GM23248 (cell line): ENCODE results near the gene MYH9. TPM values are rescaled to one million over a fixed set of nuclear protein-coding genes. Genes with fewer than 3 reads are reported as not detected.
"Not testable (repeated sequence)": the region's sequence is repeated elsewhere in the genome, so short reads cannot be mapped to it uniquely, and the experiment has no call there.

Experiments used
- DNase-seq: peaks from one replicate; pipeline ENCODE4 v3.0.0-alpha.2; 2015
- H2AFZ ChIP-seq: fragments of 200-600 bp; sonication (generic); 2 replicates; pipeline ENCODE4 v1.6.1; 2016; ENCODE audit warnings: antibody characterized with exemption
- H3F3A ChIP-seq: fragments of 200-600 bp; sonication (generic); 2 replicates; pipeline ENCODE4 v1.6.1; 2016; ENCODE audit warnings: mild to moderate bottlenecking, antibody characterized with exemption, mixed run types; ENCODE audit not compliant: insufficient read depth
- H3K27ac ChIP-seq: fragments of 200-600 bp; sonication (generic); 2 replicates; pipeline ENCODE4 v1.5.1; 2016; ENCODE audit warnings: mild to moderate bottlenecking
- H3K27me3 ChIP-seq: fragments of 200-600 bp; sonication (generic); replicated peaks from 2 replicates; pipeline ENCODE4 v1.6.1; 2016; ENCODE audit warnings: mild to moderate bottlenecking; ENCODE audit not compliant: insufficient read depth
- H3K36me3 ChIP-seq: fragments of 200-600 bp; sonication (generic); 2 replicates; pipeline ENCODE4 v1.6.1; 2016; ENCODE audit warnings: low read depth, mild to moderate bottlenecking
- H3K4me1 ChIP-seq: fragments of 200-600 bp; sonication (generic); 2 replicates; pipeline ENCODE4 v1.6.1; 2016; ENCODE audit warnings: mild to moderate bottlenecking; ENCODE audit not compliant: insufficient read depth
- H3K4me2 ChIP-seq: fragments of 200-600 bp; sonication (generic); one replicate; pipeline ENCODE4 v1.6.1; 2016; ENCODE audit warnings: mild to moderate bottlenecking; ENCODE audit not compliant: unreplicated experiment
- H3K4me3 ChIP-seq: fragments of 200-600 bp; sonication (generic); 2 replicates; pipeline ENCODE4 v1.5.1; 2016; ENCODE audit warnings: mild to moderate bottlenecking
- H3K79me2 ChIP-seq: fragments of 200-600 bp; sonication (generic); 2 replicates; pipeline ENCODE4 v1.6.1; 2016; ENCODE audit warnings: mild to moderate bottlenecking; ENCODE audit not compliant: insufficient read depth
- H3K9ac ChIP-seq: fragments of 200-600 bp; sonication (generic); 2 replicates; pipeline ENCODE4 v1.6.1; 2016; ENCODE audit warnings: mild to moderate bottlenecking
- H3K9me2 ChIP-seq: fragments of 200-600 bp; sonication (generic); 2 replicates; pipeline ENCODE4 v1.6.1; 2016; ENCODE audit warnings: mixed run types, mild to moderate bottlenecking, moderate library complexity; ENCODE audit not compliant: insufficient read depth
- H3K9me3 ChIP-seq: fragments of 200-600 bp; sonication (generic); one replicate; pipeline ENCODE4 v1.6.1; 2017; ENCODE audit warnings: low read depth
- H4K20me1 ChIP-seq: fragments of 200-600 bp; sonication (generic); 2 replicates; pipeline ENCODE4 v1.6.0; 2016; ENCODE audit not compliant: insufficient read depth
- EZH2 ChIP-seq: fragments of 200-600 bp; sonication (generic); IDR thresholded peaks from 2 replicates; pipeline ENCODE4 v1.6.1; 2018; ENCODE audit warnings: antibody characterized with exemption, mild to moderate bottlenecking; ENCODE audit not compliant: insufficient read depth, poor library complexity, severe bottlenecking
- EZH2phosphoT487 ChIP-seq: fragments of 200-600 bp; sonication (generic); IDR thresholded peaks from 2 replicates; pipeline ENCODE4 v1.6.1; 2018; ENCODE audit warnings: antibody characterized with exemption, moderate library complexity, mild to moderate bottlenecking, low read depth; ENCODE audit not compliant: insufficient read depth
- whole genome bisulfite sequencing, 2 experiments: methylation state at CpG; one replicate each; pipeline ENCODE4 v1.1.6; 2015 to 2017; ENCODE audit warnings: low lambda C conversion rate in 2 of 2, low coverage in 1 of 2; ENCODE audit errors: missing lambda C conversion rate in 2 of 2; 5-methylcytosine and 5-hydroxymethylcytosine counted together
- in situ Hi-C: fragments of 300-500 bp; cut with MboI; formaldehyde crosslinking; loops from 2 replicates; pipeline ENCODE4 v1.15.0; 2020
- polyA plus RNA-seq: library from polyadenylated mRNA; unstranded; fragments of >200 nt; fragmentation: Nextera tagmentation; extraction: Ambion mirVana; gene quantifications from 2 replicates; pipeline ENCODE4 v1.2.1, GENCODE V29; 2016
- total RNA-seq: library from RNA; depleted of rRNA; stranded (reverse); fragments of >200 nt; shearing (Covaris generic); gene quantifications from 2 replicates; pipeline ENCODE4 v1.2.3, GENCODE V29; 2014

Gene MYH9
- total and polyA plus RNA-seq, 2 experiments from 2014 or later = 287 to 420 TPM

DNA sequence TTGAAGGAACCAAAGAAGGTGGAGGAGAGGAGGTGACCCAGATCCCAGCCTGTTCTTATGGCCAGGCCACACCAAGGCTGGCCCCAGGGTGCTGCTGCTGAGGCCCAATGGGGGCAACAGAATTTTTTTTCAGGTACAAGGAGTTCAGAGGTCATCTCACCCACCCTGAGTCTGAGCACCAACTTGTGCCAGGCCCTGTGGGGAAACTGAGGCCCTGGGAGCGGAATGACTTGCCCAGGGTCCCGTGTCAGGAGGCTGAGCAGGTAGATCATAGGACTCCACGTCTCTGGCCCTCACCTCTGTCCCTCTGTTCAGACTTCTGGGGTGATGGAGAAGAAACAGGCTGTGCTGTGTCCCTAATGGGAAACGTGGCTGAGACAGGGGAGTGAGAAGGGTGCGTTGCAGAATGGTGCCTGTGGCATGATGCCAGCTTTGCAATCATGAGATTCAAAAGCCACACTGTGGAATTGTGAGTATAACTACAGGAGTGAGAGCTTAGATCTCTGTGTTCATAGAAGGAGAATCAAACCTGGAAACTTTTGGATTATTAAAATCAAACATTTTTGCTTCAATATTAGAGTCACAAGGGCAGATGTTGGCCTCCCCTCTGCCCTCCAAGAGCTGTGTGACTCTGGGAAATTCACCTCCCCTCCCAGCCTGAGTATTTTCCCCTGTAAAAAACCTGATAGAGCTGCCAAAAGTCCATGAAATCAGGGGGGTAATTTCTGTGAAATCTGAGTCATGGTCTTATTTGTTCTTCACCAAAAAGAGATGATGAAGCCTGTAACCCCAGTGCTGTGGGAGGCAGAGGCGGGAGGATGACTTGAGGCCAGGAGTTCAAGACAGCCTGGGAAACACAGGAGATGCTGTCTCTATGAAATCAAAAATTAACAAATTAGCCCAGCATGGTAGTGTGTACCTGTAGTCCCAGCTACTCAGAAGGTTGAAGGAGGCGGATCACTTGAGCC is 134.0 kb downstream of the MYH9 start:
- Histone ChIP-seq H3K4me3 (peak overlapping the region; percentile 82), H3K4me1 (peaks cover 19% of the 10 kb centered on the region), H3K36me3 (no peaks in the 10 kb centered on the region), H3K4me2 (peak overlapping the region; percentile 99), H3K9me3 (no peaks in the 10 kb centered on the region), H3K27me3 (no peaks in the 10 kb centered on the region), H4K20me1 (no peaks in the 10 kb centered on the region), H3K79me2 (no peaks in the 10 kb centered on the region), H3K9me2 (no peaks in the 10 kb centered on the region), H3F3A (peaks cover 5% of the 10 kb centered on the region; the same call in 1 of the 2 replicates), H3K9ac (peak overlapping the region; percentile 76), H2AFZ (peak overlapping the region; percentile 96), H3K27ac (peak overlapping the region; percentile 14; the same call in 1 of the 2 replicates)
- WGBS, 2 experiments = 71 to 74% methylated on average over 7 of the region's 7 CpGs
- no peak for TF ChIP-seq EZH2
- no peak for TF ChIP-seq EZH2phosphoT487
- DNase-seq = peak; percentile 48
- in situ Hi-C loops = no loop called here

DNA sequence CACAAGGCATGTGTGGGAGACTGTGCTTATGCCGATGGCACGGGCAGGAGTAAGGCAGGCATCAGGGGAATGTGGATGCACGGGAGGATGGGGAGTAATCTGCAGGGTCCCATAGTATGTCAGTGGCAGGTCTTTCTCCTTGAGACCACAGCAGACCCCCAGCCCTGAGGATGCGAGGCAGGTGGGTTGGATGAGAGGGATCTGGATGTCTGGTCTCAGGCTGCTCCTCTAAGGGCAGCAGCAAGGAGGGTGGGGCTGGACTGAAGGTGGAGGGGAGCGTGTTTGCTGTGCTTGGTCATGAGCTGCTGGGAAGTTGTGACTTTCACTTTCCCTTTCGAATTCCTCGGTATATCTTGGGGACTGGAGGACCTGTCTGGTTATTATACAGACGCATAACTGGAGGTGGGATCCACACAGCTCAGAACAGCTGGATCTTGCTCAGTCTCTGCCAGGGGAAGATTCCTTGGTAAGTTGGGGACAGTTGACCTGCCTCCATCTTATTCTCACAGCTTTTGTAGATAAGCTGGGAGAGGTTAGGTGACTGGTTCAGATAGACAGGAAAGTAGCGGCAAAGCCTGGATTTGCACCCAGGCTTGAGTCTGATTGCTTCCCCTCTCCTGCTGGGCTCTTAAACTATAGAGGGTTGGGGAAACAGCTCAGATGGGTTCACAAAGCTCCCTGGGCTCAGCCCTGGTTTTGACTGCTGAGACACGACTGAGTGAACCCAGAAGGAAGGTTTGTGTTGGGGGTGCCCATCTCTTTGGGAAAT is 134.8 kb downstream of the MYH9 start, which contains the start of gene APOL1:
Gene APOL1, plus strand, starts transcription at position 380 of the 769 bp plus-strand sequence. CDS start 1,823 bp downstream, outside the sequence.
- Histone ChIP-seq H3K79me2 (no peaks in the 10 kb centered on the region), H4K20me1 (no peaks in the 10 kb centered on the region), H3K9ac (peak within 1 kb of the TSS; percentile 76), H3K36me3 (no peaks in the 10 kb centered on the region), H3K4me1 (peaks cover 19% of the 10 kb centered on the region), H3K27me3 (no peaks in the 10 kb centered on the region), H2AFZ (peak within 1 kb of the TSS; percentile 96), H3K4me2 (peak within 1 kb of the TSS; percentile 99), H3F3A (peaks cover 5% of the 10 kb centered on the region; the same call in 1 of the 2 replicates), H3K27ac (peak within 1 kb of the TSS; percentile 14; the same call in 1 of the 2 replicates), H3K4me3 (peak within 1 kb of the TSS; percentile 82), H3K9me3 (no peaks in the 10 kb centered on the region), H3K9me2 (no peaks in the 10 kb centered on the region)
- no peak for TF ChIP-seq EZH2phosphoT487
- no peak for TF ChIP-seq EZH2
- 46 to 50% methylated on average over 10 of the region's 10 CpGs for WGBS, 2 experiments
- in situ Hi-C loops = no loop called here
- DNase-seq = peak; percentile 77

DNA sequence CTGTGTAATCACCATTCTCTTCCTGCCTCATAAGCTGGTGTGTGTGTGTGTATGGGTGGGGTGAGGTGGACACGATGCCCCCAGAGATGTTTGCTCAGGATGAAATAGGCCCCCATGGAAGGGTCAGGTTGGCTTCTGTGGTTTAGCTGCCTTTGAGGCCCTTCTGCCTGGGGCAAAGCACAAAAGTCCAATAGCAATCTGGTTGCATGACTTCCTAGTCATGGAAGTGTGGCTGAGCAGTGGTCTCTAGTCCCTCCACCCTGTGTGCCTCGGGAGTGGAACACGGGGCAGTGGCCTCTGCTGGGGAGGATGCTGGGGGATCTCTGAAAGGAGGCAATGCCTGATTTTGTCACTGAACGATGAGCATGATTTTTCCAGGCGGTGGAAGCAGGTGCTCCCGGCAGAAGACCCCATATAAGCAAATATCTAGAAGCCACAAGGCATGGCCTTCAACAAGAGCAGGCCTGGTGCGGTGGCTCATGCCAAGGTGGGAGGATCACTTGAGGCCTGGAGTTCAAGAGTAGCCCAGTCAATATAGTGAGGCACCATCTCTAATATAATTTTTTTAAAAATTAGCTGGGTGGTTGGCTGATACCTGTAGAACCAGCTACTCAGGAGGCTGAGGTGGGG is 135.7 kb downstream of the MYH9 start:
- H3K27me3 ChIP-seq, H3K9me2 ChIP-seq: not testable (repeated sequence)
- 92 to 98% methylated on average over 5 to 7 of the region's 7 CpGs for WGBS, 2 experiments

DNA sequence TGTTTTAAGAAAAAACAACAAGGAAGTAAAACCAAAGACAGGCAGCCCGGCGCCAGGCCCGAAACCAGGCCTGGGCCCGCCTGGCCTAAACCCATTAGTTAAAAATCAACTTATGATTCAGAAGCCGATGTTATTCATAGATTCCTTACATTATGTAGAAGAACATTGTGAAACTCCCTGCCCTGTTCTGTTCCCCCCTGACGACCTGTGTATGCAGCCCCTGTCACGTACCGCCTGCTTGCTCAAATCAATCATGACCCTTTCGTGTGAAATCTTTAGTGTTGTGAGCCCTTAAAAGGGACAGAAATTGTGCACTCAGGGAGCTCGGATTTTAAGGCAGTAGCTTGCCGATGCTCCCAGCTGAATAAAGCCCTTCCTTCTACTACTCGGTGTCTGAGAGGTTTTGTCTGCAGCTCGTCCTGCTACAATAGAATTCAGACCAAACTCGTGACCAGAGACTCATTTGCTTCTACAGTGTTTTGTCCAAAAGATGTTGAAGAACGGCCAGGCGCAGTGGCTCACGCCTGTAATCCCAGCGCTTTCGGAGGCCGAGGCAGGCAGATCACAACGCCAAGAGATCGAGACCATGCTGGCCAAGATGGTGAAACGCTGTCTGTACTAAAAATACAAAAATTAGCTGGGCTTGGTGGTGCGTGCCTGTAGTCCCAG is 137.3 kb downstream of the MYH9 start:
- H3K9ac ChIP-seq, H3F3A ChIP-seq, H3K9me2 ChIP-seq, H2AFZ ChIP-seq, H3K9me3 ChIP-seq, H3K27me3 ChIP-seq, H3K27ac ChIP-seq, H3K4me3 ChIP-seq, H3K79me2 ChIP-seq, H3K4me2 ChIP-seq, in situ Hi-C loops, H4K20me1 ChIP-seq, DNase-seq, H3K36me3 ChIP-seq: not testable (repeated sequence)
- WGBS, 2 experiments = 88 to 89% methylated on average over 24 of the region's 24 CpGs
- H3K4me1 ChIP-seq = peaks cover 19% of the 10 kb centered on the region

More for the DNA sequence above, 135.7 kb downstream of the MYH9 start:
- peaks cover 19% of the 10 kb centered on the region for H3K4me1 ChIP-seq
- H3K79me2 ChIP-seq, H2AFZ ChIP-seq, H3K9me3 ChIP-seq, H3K9ac ChIP-seq, H3K36me3 ChIP-seq, H3K4me3 ChIP-seq, H3K4me2 ChIP-seq, H4K20me1 ChIP-seq, H3K27ac ChIP-seq, H3F3A ChIP-seq, DNase-seq, in situ Hi-C loops: not testable (repeated sequence)
